ENCODE results near the gene BTRC.

BTRC gene

GRCh38 chr10:101595591-101596433 lies 241.8 kb downstream of the BTRC start:
- no peak for DNase-seq

DNA sequence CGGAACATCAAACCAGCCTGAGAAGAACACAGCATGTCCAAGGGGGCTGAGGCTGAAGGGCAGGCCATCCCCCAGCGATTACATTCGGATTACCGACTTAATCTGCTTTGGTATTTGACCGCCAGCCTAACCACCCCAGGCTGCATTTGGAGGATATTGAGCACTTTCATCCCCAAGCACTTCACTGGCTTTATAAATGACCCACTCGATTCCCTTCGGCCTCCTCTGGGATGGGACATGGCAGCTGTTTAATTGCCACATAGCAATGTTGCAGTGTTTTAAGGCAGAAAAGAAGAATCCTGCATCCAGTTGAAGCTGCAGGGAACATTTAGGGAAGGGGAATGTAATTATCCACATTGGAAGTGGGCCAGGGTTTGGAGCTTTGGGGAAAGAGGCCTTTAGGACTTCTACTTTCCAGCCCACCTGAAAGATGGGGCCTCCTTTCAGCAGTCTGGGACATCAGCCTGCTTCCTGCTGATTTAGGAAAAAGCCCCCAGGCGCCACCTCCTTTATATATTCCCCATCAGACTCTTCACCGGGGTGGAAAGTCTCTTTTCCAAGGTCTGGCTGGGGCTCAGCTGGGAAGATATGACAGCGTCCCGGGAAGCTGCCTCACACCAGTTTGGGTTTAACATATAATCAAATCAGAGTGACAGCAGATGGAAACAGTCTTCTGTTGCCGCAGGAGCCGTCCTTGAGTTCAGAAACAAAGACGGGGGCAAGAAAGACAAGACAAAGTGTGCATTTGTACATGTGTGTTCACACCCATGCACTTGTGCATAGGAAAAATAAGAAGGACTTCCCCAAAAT lies 243.3 kb downstream of the BTRC start:
- DNase-seq = no peak

DNA sequence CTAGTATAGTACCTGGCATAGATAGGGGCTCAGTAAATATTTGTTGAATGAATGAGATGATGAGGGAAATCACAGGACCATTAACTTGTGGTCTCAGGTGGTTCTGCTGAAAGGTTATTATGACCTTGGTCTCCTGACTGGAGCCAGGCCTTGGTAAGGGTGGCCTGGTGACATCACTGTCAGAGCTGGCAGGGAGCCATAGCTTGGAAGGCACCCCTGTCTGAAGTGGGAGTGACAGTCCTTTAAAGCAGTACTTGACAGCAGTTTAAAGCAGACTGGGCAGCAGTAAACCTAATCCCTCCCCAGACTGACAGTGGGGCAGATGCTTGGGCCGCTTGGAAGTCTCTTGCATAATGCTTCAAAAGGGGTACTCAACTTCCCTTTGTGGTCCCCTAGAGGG lies 247.6 kb downstream of the BTRC start:
- DNase-seq = no peak

- no peak for DNase-seq
Measured at GRCh38 chr10:101602761-101603398, 248.9 kb downstream of the BTRC start.

Data from NCI-H1436 treated with DMSO at 0.1 percent for 48 hours (cell line).